Measurements from ENCODE around the gene ERCC4.

Gene ERCC4

DNA sequence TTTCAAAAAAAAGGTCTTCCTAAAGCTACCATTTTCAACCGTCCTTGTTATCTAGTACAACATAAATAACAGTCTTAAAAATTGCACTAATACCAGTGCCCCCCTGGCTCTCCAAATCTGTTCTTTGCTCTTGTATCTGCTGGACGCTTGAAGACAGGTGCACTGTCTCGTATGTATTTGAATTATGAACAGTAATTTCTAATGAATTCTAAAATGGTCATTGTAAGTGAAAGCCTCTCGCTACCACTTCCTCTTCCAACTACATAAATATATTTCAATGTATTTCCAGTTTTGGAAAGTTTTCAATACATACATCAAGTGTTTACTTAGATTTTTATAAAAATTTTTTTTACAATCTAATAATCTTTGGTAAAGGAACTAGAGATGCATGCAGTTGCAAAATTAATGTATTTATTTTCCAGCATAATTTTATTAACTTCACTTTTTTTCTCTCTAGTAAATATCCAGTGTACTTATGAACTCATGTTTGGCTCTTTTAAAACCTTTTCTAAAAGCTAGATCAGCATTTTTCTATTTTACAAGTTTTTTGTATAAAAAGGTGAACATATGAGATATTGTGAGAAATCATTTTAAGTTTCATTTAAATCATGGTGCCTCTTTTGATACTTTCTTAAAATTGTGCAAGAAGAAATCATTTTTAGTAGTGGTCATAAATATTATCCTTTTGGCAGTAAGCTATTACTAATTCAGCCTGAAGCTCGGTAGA lies 31.0 kb downstream of the ERCC4 start:
- Histone ChIP-seq H3K27me3 (no peaks in the 10 kb centered on the region), H3K36me3 (peaks cover 17 to 33% (median 26%) of the 10 kb centered on the region in 11 experiments; a peak in 21 of 22 replicates), H3K4me3 (no peak overlapping the region), H3K4me1 (peaks cover 0 to 33% (median 6%) of the 10 kb centered on the region in 10 experiments; a peak in 12 of 20 replicates), H3K4me2 (peak overlapping the region in 3 of 11 experiments; percentile 23 to 57 (median 55); a peak in 3 of 22 replicates), H3K27ac (no peak overlapping the region), H3K9ac (no peak overlapping the region), H3K9me3 (replicated peaks in 1 of 11) (no peaks in the 10 kb centered on the region), H4K20me1 (no peaks in the 10 kb centered on the region)
- no peak for TF ChIP-seq Cebpa-rat (IDR thresholded peaks at IDR 0.05)

DNA sequence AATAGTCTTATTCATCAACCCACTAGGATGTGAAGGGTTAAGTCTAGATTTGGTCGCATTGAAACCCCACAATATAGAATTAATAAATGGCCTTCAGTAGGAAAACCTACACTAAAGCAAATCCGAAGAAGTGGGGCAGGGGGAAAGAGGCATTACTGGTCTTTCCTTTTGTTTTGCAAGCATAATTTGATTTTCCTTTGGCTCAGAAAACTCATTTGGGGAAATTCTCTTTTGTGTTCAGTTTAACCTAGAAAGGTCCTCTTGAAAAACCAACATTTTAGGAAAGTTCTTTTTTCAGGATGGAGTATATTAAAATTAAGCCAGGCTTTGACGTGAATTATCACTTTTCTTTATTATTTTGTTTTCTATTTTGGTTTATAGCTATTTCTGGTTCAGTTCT lies 31.7 kb downstream of the ERCC4 start:
- no peaks in the 10 kb centered on the region for H3K27me3 ChIP-seq
- no peaks in the 10 kb centered on the region for H3K9me3 ChIP-seq (replicated peaks in 1 of 11)
- peaks cover 13 to 27% (median 20%) of the 10 kb centered on the region in 11 experiments; a peak in 21 of 22 replicates for H3K36me3 ChIP-seq
- no peak overlapping the region for H3K27ac ChIP-seq
- no peak for TF ChIP-seq Cebpa-rat (IDR thresholded peaks at IDR 0.05)
- peak overlapping the region in 1 of 11 experiments; percentile 23; a peak in 1 of 22 replicates for H3K4me2 ChIP-seq
- peaks cover 0 to 40% (median 13%) of the 10 kb centered on the region in 10 experiments; a peak in 15 of 20 replicates for H3K4me1 ChIP-seq
- no peak overlapping the region for H3K9ac ChIP-seq
- no peak overlapping the region for H3K4me3 ChIP-seq
- H4K20me1 ChIP-seq = no peaks in the 10 kb centered on the region

DNA sequence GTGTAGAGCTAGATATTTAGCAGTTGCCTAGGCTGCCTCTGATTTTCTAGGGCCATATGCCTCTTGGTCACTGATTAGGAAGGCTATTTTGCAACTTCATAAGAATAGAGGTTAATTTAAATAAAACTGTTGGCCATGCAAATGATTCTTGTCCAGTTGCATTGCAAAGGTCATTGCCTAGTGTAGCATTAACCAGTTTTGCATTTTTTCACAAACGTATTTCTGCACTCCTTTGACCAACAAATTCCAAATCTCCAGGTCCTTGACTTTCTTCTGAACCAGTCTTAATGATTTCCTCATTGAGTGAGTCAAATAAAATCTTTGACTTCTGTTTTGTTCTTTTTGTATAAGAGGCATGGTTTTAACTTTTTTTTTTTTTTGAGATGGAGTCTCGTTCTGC lies 33.5 kb downstream of the ERCC4 start:
- Histone ChIP-seq H3K4me1 (peaks cover 0 to 57% (median 31%) of the 10 kb centered on the region in 10 experiments; a peak in 16 of 20 replicates), H3K27me3 (no peaks in the 10 kb centered on the region), H3K4me2 (no peak overlapping the region), H3K36me3 (peaks cover 0 to 8% (median 5%) of the 10 kb centered on the region in 11 experiments; a peak in 11 of 22 replicates), H3K9me3 (replicated peaks in 1 of 11) (no peaks in the 10 kb centered on the region), H3K27ac (no peak overlapping the region), H4K20me1 (no peaks in the 10 kb centered on the region), H3K9ac (no peak overlapping the region), H3K4me3 (no peak overlapping the region)
- TF ChIP-seq Cebpa-rat (IDR thresholded peaks at IDR 0.05) = no peak

DNA sequence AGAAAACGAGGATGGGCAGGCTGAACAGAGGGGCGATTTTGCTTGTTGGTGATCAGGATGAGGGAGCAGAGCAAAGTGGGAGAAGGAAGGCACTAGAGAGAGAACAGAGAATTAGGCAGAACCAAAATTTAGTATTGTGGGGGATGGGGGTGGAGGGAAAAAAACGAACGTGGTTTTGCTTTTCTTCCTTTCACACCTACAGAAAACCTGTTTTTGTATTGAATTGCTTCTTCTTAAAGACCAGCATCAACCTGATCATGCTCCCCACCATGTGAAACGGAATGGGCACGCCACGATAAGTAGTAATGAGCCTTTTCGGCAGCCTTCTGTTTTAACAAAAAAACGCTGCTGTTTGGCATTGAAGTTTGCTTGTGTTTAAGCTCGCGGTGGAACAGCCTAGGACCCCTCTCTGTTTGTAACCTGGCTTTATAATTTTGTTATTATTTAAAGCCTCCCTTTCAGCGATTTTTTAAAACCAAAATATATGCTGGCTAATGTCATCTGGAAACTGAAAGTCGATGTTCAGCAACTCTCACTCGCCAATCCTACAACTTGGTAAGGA lies 36.8 kb downstream of the ERCC4 start:
- Histone ChIP-seq H3K9me3 (replicated peaks in 1 of 11) (no peaks in the 10 kb centered on the region), H3K4me1 (peaks cover 0 to 68% (median 36%) of the 10 kb centered on the region in 10 experiments; a peak in 16 of 20 replicates), H3K27ac (peak overlapping the region; percentile 64 to 98 (median 87); a peak in 21 of 22 replicates), H3K4me3 (peak overlapping the region in 2 of 10 experiments; percentile 12 to 13; a peak in 1 of 20 replicates), H3K36me3 (no peaks in the 10 kb centered on the region), H3K4me2 (peak overlapping the region in 10 of 11 experiments; percentile 12 to 93 (median 72); a peak in 19 of 22 replicates), H4K20me1 (no peaks in the 10 kb centered on the region), H3K27me3 (no peaks in the 10 kb centered on the region), H3K9ac (peak overlapping the region in 10 of 11 experiments; percentile 16 to 88 (median 73); a peak in 16 of 22 replicates)
- no peak; a peak in 1 of 22 replicates for TF ChIP-seq Cebpa-rat (IDR thresholded peaks at IDR 0.05)

DNA sequence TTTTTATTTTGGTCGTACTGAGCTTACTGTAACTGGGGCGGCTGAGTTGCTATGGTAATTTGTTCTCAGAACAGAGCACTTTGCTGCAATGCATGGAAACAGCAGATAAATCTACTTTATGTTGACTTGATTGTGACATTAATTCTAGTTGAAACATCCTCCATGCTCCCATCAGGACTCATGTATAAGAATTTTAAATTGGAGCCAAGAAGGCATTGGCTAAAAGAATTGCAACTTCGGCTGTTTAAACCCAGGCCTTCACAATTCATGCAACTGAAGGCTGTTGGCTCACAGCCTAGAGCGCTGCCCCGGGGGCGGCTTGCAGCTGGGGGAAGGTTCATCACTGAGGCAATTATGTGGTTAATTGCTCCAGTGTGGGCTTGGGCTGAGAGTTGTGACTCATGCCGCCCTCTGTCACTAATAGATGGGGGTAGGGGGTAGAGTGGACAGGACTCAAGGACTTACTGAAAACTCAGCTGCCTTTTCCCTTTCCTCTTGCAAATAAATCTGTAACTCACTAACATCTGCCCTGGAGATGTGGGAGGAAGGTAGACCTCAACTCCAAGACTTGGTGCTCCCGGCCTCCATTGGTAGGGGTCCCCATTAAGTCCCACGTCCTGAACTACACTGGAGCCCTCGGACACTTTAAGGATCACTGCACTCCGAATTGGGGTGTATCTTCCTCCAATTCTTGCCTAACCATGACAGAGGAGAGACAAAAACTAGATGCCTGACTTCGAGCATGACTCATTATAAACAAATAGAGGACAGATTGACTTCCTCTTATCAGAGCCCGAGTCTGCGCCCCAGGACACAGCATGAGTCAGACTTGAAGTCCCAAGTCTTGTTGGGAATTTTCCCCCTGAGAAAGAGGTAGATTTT lies 37.5 kb downstream of the ERCC4 start:
- peak overlapping the region; percentile 30 to 88 (median 73); a peak in 18 of 22 replicates for H3K9ac ChIP-seq
- H3K9me3 ChIP-seq (replicated peaks in 1 of 11) = no peaks in the 10 kb centered on the region
- TF ChIP-seq Cebpa-rat (IDR thresholded peaks at IDR 0.05) = peak in 10 of 11 experiments; percentile 59 to 92 (median 84); a peak in 16 of 22 replicates
- H3K4me3 ChIP-seq = peak overlapping the region in 4 of 10 experiments; percentile 12 to 31 (median 18); a peak in 4 of 20 replicates
- H3K4me1 ChIP-seq = peaks cover 0 to 68% (median 36%) of the 10 kb centered on the region in 10 experiments; a peak in 16 of 20 replicates
- no peaks in the 10 kb centered on the region for H3K36me3 ChIP-seq
- no peaks in the 10 kb centered on the region for H3K27me3 ChIP-seq
- H3K27ac ChIP-seq = peak overlapping the region; percentile 71 to 98 (median 87)
- peak overlapping the region in 9 of 11 experiments; percentile 62 to 93 (median 74); a peak in 19 of 22 replicates for H3K4me2 ChIP-seq
- no peaks in the 10 kb centered on the region for H4K20me1 ChIP-seq

DNA sequence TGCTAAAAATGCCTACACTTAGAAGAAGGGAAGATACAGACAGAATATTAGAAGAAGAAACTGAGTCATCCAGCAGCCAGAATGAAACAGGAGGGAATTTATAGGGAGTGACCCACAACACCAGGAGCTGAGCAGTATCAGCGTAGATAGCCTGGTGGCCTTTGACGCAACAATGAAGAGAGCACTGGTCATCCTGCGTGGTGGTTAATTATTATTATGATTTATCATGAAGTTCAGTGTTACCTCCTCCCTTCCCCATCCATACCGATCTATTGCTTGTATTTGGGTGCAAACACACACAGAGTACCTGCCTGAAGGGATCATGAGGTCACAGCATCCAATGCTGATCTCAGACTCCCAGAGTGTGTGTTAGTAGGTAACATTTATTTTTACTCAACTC lies 38.5 kb downstream of the ERCC4 start:
- H4K20me1 ChIP-seq = no peaks in the 10 kb centered on the region
- H3K27me3 ChIP-seq = no peaks in the 10 kb centered on the region
- no peaks in the 10 kb centered on the region for H3K36me3 ChIP-seq
- no peak overlapping the region for H3K4me3 ChIP-seq
- peak overlapping the region in 2 of 11 experiments; percentile 79 to 88; a peak in 4 of 22 replicates for H3K9ac ChIP-seq
- peak overlapping the region in 7 of 11 experiments; percentile 65 to 93 (median 77); a peak in 12 of 22 replicates for H3K4me2 ChIP-seq
- no peak for TF ChIP-seq Cebpa-rat (IDR thresholded peaks at IDR 0.05)
- peak overlapping the region in 10 of 11 experiments; percentile 71 to 98 (median 87); a peak in 16 of 22 replicates for H3K27ac ChIP-seq
- peaks cover 0 to 68% (median 36%) of the 10 kb centered on the region in 10 experiments; a peak in 16 of 20 replicates for H3K4me1 ChIP-seq
- H3K9me3 ChIP-seq (replicated peaks in 1 of 11) = no peaks in the 10 kb centered on the region

DNA sequence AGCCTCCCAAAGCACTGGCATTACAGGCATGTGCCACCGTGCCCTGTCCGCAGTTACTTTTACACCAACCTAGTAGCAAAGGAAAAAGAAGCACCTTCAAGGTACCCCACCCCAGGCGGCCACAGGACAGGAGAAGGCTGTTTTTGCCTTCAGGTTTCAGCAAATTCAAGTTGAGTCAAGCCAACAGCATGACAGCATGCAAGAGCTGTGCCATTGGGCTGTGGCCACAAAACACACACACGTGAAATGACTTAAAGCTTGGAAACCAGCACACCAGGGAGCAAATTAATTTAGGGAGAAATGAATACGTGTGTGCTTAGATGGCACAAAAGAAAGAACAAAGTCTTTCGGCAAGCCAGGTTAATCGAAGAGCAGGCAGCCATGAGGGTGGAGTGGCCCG lies 39.7 kb downstream of the ERCC4 start:
- Histone ChIP-seq H3K4me3 (no peak overlapping the region), H3K4me1 (peaks cover 0 to 64% (median 36%) of the 10 kb centered on the region in 10 experiments; a peak in 16 of 20 replicates), H3K36me3 (no peaks in the 10 kb centered on the region), H3K9ac (no peak overlapping the region), H3K9me3 (replicated peaks in 1 of 11) (no peaks in the 10 kb centered on the region), H3K4me2 (peak overlapping the region in 3 of 11 experiments; percentile 20 to 74 (median 37); a peak in 2 of 22 replicates), H4K20me1 (no peaks in the 10 kb centered on the region), H3K27ac (peak overlapping the region in 3 of 11 experiments; percentile 35 to 98 (median 94); a peak in 3 of 22 replicates), H3K27me3 (no peaks in the 10 kb centered on the region)
- no peak for TF ChIP-seq Cebpa-rat (IDR thresholded peaks at IDR 0.05)

DNA sequence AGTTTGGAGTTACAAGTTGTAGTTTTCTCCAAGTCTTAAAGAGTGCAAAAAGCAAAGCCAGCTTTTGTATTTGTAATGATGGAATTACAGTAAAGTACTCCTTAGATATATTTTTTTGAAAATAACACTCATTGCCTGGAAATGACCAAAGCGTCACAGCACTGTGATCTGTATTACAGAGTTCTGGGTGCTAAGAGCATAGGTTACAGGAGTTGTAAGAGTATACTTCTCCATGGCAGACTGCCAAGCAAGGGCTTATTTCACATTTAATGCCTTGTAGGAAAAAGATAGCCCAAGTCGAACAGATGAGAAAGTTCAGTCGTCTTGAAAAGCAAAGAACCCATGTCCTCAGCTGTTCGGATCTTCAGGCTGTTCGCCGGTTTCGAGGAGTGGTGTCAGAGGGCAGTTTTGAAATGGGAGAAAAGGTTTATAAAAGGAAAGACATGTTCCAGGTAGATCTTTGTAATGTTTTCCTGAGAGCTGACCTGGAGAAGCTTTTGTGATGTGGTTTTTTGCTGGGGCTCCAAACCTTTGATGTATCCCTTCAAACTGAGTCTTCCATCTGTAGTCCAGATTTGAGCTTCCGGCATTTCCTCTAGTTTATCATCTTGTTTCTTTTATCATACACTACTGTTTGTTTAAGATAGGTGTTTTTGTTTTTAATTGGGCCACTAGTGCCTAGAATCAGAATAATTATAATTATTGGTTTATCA lies 41.3 kb downstream of the ERCC4 start:
- H3K4me2 ChIP-seq = no peak overlapping the region
- H3K9ac ChIP-seq = no peak overlapping the region
- peaks cover 0 to 48% (median 27%) of the 10 kb centered on the region in 10 experiments; a peak in 16 of 20 replicates for H3K4me1 ChIP-seq
- no peaks in the 10 kb centered on the region for H3K27me3 ChIP-seq
- H3K9me3 ChIP-seq (replicated peaks in 1 of 11) = no peaks in the 10 kb centered on the region
- no peak overlapping the region for H3K4me3 ChIP-seq
- H4K20me1 ChIP-seq = no peaks in the 10 kb centered on the region
- no peaks in the 10 kb centered on the region for H3K36me3 ChIP-seq
- peak overlapping the region in 1 of 11 experiments; percentile 24; a peak in 1 of 22 replicates for H3K27ac ChIP-seq
- TF ChIP-seq Cebpa-rat (IDR thresholded peaks at IDR 0.05) = no peak
